Neural crest cell (in vitro differentiated cells): ENCODE data around the gene TENM3. TPM values are rescaled to one million over a fixed set of nuclear protein-coding genes. Genes with fewer than 3 reads are reported as not detected.

Source experiments
- DNase-seq: peaks from one replicate; pipeline ENCODE4 v3.0.0; 2021; ENCODE audit warnings: low read depth, mixed read lengths, low spot score
- H3K27ac Mint-ChIP-seq: one replicate; pipeline ENCODE4 v1.8.0; 2021; ENCODE audit warnings: mild to moderate bottlenecking, mixed read lengths; ENCODE audit not compliant: unreplicated experiment
- H3K27me3 Mint-ChIP-seq: 2 replicates; pipeline ENCODE4 v1.8.0; 2021; ENCODE audit warnings: low read depth, mild to moderate bottlenecking, mixed read lengths
- H3K36me3 Mint-ChIP-seq: 2 replicates; pipeline ENCODE4 v1.8.0; 2021; ENCODE audit warnings: low read depth, mild to moderate bottlenecking, mixed read lengths
- H3K4me1 Mint-ChIP-seq: 2 replicates; pipeline ENCODE4 v1.8.0; 2021; ENCODE audit warnings: mixed read lengths
- H3K4me3 Mint-ChIP-seq: one replicate; pipeline ENCODE4 v1.8.0; 2021; ENCODE audit warnings: mild to moderate bottlenecking, mixed read lengths
- H3K9me3 Mint-ChIP-seq: 2 replicates; pipeline ENCODE4 v1.8.0; 2021; ENCODE audit warnings: mixed read lengths
- CTCF ChIP-seq: fragments of 200-600 bp; sonication (generic); conservative IDR thresholded peaks from 2 replicates; pipeline ENCODE4 v1.5.0; 2021; ENCODE audit warnings: antibody characterized with exemption, mild to moderate bottlenecking
- total RNA-seq: library from RNA; stranded (reverse); gene quantifications from 2 replicates; pipeline ENCODE4 v1.2.1, GENCODE V29; 2021

Gene TENM3
- total RNA-seq, 1 donor from 2014 or later: 43.9 TPM

DNA sequence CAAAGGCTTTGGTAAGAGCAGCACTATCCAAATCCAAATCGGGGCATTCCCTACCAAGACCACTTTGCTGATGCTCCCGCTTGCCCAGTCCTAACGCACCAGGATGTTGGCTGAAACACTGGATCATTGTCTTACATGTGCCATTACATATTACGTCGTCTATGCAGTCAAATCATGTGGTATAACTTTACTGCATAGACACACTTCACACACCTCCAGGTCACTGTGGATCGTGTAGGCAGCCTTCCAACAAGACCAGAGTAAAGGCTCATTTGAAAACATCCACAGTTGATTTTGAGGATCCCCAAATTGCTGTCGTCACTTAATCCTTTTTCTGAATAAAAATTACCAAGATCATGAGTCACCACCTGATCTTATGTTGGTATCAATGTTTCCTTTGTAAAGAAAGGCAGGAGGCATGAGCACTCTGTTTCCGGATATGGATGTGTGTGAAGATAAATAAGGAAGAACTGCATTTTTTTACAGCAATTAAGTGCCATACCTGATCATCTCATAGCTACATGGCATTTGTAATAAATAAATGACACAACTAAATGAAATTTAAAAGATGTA is 18.5 kb downstream of the TENM3 start:
- Mint-ChIP-seq H3K9me3 (peaks cover 6% of the 10 kb centered on the region), H3K4me1 (peaks cover 17% of the 10 kb centered on the region), H3K27ac (no peak overlapping the region), H3K4me3 (no peak overlapping the region), H3K36me3 (peaks cover 17% of the 10 kb centered on the region), H3K27me3 (no peaks in the 10 kb centered on the region)
- DNase-seq: no peak
- no peak for TF ChIP-seq CTCF

DNA sequence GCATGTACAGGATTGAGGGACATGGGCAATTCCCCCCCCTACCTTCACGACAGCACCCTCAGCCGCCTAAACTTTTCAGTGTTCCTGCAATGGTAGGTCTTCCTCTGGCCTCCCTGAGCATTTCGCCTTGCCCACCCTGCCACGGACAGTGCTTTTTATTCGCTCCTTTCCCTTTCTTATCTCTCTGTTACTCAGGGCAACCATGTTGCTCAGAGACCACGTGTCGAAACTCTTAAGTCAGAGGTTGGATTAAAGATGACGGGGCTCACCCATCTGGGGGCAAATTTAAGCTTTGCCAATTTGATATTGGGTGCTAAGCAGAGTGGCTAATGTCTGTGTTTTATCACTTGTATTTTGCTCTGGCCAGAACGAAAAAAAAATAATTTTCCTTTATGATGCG is 20.4 kb downstream of the TENM3 start:
- Mint-ChIP-seq H3K4me1 (peaks cover 12% of the 10 kb centered on the region), H3K36me3 (peaks cover 23% of the 10 kb centered on the region), H3K27ac (no peak overlapping the region), H3K9me3 (peaks cover 8% of the 10 kb centered on the region), H3K4me3 (no peak overlapping the region), H3K27me3 (no peaks in the 10 kb centered on the region)
- no peak for TF ChIP-seq CTCF
- DNase-seq: no peak

GRCh38 chr4:182264139-182264752 is 21.0 kb downstream of the TENM3 start:
- Mint-ChIP-seq H3K9me3 (peaks cover 12% of the 10 kb centered on the region), H3K27ac (peak overlapping the region; percentile 22), H3K36me3 (peaks cover 28% of the 10 kb centered on the region)

GRCh38 chr4:182265881-182266280 is 22.7 kb downstream of the TENM3 start:
- Mint-ChIP-seq H3K27ac (no peak overlapping the region), H3K27me3 (no peaks in the 10 kb centered on the region), H3K4me1 (peaks cover 12% of the 10 kb centered on the region), H3K9me3 (peaks cover 13% of the 10 kb centered on the region), H3K4me3 (no peak overlapping the region), H3K36me3 (peaks cover 27% of the 10 kb centered on the region)
- TF ChIP-seq CTCF: no peak
- DNase-seq: no peak

More at GRCh38 chr4:182264139-182264752, 21.0 kb downstream of the TENM3 start:
- DNase-seq: no peak
- no peak for TF ChIP-seq CTCF
- no peak overlapping the region for H3K4me3 Mint-ChIP-seq
- no peaks in the 10 kb centered on the region for H3K27me3 Mint-ChIP-seq
- H3K4me1 Mint-ChIP-seq: peaks cover 8% of the 10 kb centered on the region

DNA sequence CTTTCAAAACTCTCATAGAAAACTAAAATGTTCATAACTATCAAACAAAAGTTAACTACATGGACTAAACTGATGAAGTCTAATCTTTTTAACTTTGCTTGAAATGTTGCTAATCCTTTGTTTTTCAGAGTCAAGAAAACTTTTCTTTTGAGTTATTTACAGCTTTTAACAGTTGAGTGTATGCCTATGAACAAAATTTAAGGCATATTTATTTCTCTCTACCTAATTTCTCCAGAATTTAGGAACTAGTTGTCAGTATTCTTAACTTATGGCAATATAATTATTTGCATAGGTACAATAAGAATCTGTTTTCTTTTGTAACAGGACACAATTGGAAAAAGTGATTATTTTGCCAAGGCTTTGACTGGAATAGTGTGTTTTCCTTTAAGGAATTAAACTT is 23.8 kb downstream of the TENM3 start:
- no peak for TF ChIP-seq CTCF
- Mint-ChIP-seq H3K27ac (no peak overlapping the region), H3K36me3 (peaks cover 24% of the 10 kb centered on the region), H3K9me3 (peaks cover 15% of the 10 kb centered on the region), H3K4me1 (peaks cover 16% of the 10 kb centered on the region), H3K27me3 (no peaks in the 10 kb centered on the region), H3K4me3 (no peak overlapping the region)
- DNase-seq: no peak
